Activated naive CD4-positive, alpha-beta T cell treated with anti-CD3 and anti-CD28 coated beads, Interleukin-2, amount 50 U/mL, for 72 hours (primary cell): ENCODE data around the gene ZNF93. TPM values are rescaled to one million over a fixed set of nuclear protein-coding genes. Genes with fewer than 3 reads are reported as not detected.
"Not testable (repeated sequence)": the region's sequence is repeated elsewhere in the genome, so short reads cannot be mapped to it uniquely, and the experiment has no call there.

Experiments used
- ATAC-seq, 2 donors: fragments of 150-1000 bp; cut with Tn5 transposase; 2 replicates each; pipeline ENCODE4 v1.10.0; 2021; ENCODE audit warnings: mild to moderate bottlenecking in 2 of 2, moderate library complexity in 2 of 2
- DNase-seq, 2 donors: peaks; one replicate each; pipeline ENCODE4 v3.0.0; 2021 to 2022; ENCODE audit warnings: low spot score in 2 of 2
- H3K27ac Mint-ChIP-seq, 2 donors: one replicate each; pipeline ENCODE4 v1.8.0; 2022; ENCODE audit warnings: mild to moderate bottlenecking in 2 of 2, mixed read lengths in 2 of 2
- H3K36me3 Mint-ChIP-seq, 2 donors: one replicate each; pipeline ENCODE4 v1.8.0; 2022; ENCODE audit warnings: mixed read lengths in 2 of 2
- H3K9me3 Mint-ChIP-seq, 2 donors: one replicate each; pipeline ENCODE4 v1.8.0; 2022; ENCODE audit warnings: mixed read lengths in 2 of 2
- total RNA-seq, 2 donors: library from RNA; stranded (reverse); gene quantifications; one replicate each; pipeline ENCODE4 v1.2.3, GENCODE V29; 2022

ZNF93 gene
- total RNA-seq, 2 donors from 2014 or later = 24.4 to 28.5 TPM

GRCh38 chr19:19966126-19966525 is 65.4 kb downstream of the ZNF93 start:
- Mint-ChIP-seq H3K27ac (peak overlapping the region in 1 of 2 donors; percentile 32), H3K9me3 (peaks cover 30 to 38% of the 10 kb centered on the region in 2 donors), H3K36me3 (peaks cover 31 to 33% of the 10 kb centered on the region in 2 donors)
- not testable (repeated sequence) for DNase-seq, ATAC-seq

DNA sequence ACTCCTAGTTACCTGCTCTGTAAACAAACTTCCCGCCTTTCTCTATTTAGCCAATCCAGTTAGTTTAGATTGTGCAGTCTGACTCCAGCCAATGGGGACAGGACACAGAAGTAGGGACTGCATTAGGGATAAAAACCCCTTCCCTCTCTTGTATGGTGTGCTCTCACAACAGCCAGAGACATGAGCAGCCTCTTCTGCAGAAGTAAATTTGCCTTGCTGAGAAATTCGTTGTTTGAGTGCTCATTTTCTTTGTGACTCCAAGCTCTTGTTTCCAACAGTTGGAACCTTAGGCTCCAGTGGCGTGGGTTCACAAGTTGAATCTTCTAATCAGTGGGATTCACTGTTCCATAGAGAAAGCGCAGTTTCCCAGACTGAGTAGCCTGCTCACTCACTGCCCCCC is 66.1 kb downstream of the ZNF93 start:
- Mint-ChIP-seq H3K27ac (no peak overlapping the region), H3K9me3 (peaks cover 30 to 41% of the 10 kb centered on the region in 2 donors), H3K36me3 (peaks cover 35 to 36% of the 10 kb centered on the region in 2 donors)
- DNase-seq (no peak), ATAC-seq (no peak)

Other genes starting within 250 kb of the ZNF93 start
- gene ATP13A1, start 237.3 kb upstream of the ZNF93 start, total RNA-seq = 10 to 100 TPM; 35.6 to 83.0 TPM
- gene ZNF101, start 232.1 kb upstream of the ZNF93 start, total RNA-seq = 10 to 100 TPM; 66.9 to 79.6 TPM
- 10 to 100 TPM in 1 of 2 donors, 1 to 10 TPM in 1; 7.3 to 11.6 TPM for gene ZNF14, start 167.8 kb upstream of the ZNF93 start, total RNA-seq
- 10 to 100 TPM; 31.7 to 36.2 TPM for gene ZNF506, start 79.2 kb upstream of the ZNF93 start, total RNA-seq
- 10 to 100 TPM; 19.9 to 20.7 TPM for gene ZNF253, start 35.1 kb upstream of the ZNF93 start, total RNA-seq
- gene ZNF682, start 138.6 kb downstream of the ZNF93 start, total RNA-seq = 10 to 100 TPM in 1 of 2 donors, 1 to 10 TPM in 1; 7.9 to 12.8 TPM
- 10 to 100 TPM; 22.6 to 26.3 TPM for gene ZNF90, start 177.1 kb downstream of the ZNF93 start, total RNA-seq